HepG2 (cell line): Measurements from ENCODE around the gene ATF6. TPM values are rescaled to one million over a fixed set of nuclear protein-coding genes. Genes with fewer than 3 reads are reported as not detected.

ENCODE experiments used
- ATAC-seq: fragments of 200-7000 bp; cut with Tn5 transposase; 3 replicates; pipeline ENCODE4 v1.9.1; 2020; ENCODE audit warnings: mild to moderate bottlenecking, moderate library complexity
- BruUV-seq: library from RNA; stranded (reverse); fragments of 400-500 nt; replicated peaks from 2 replicates; lab custom pipeline; 2021; lab: Mats Ljungman, UMichigan
- CTCF ChIA-PET: fragments of 300-600 bp; formaldehyde crosslinking; extraction: SDS; loops from one replicate; lab custom pipeline; 2021; ENCODE audit warnings: low total read pairs, inconsistent platforms, low intra/inter-chr PET ratio; lab: Yijun Ruan, JAX
- POLR2A ChIA-PET: fragments of 350-600 bp; sonication (Branson Sonifier 250); formaldehyde crosslinking; loops from one replicate; lab custom pipeline; 2020; ENCODE audit warnings: antibody characterized with exemption, inconsistent platforms; lab: Yijun Ruan, JAX
- DNase-seq: peaks from one replicate; pipeline ENCODE4 v3.0.0-alpha.2; 2015; ENCODE audit warnings: low spot score
- FAIRE-seq: peaks from 3 replicates; lab custom pipeline; 2011; peaks lifted over from hg19 to GRCh38; lab: Jason Lieb, UNC
- H2AFZ ChIP-seq: one replicate; pipeline ENCODE4 v1.6.1; 2011; ENCODE audit warnings: low read length, inconsistent platforms
- H3K27ac ChIP-seq: fragments of 300-600 bp; 3 replicates; pipeline ENCODE4 v1.8.0; 2011; ENCODE audit warnings: mixed run types, mild to moderate bottlenecking, mixed read lengths, low read length, inconsistent platforms; ENCODE audit not compliant: insufficient read depth; ENCODE audit errors: extremely low read length
- H3K27me3 ChIP-seq, 2 experiments: fragments of 200-600 bp in 1 of 2; 2 replicates in 1 of 2; 3 replicates in 1 of 2; pipeline versions ENCODE4 v1.6.0 to v1.8.0; 2011; ENCODE audit warnings: low read length in 2 of 2, mild to moderate bottlenecking in 2 of 2, moderate library complexity in 2 of 2, inconsistent platforms in 1 of 2; ENCODE audit not compliant: insufficient read depth in 2 of 2, control insufficient read depth in 1 of 2
- H3K36me3 ChIP-seq, 2 experiments: fragments of 200-600 bp in 1 of 2; replicated peaks in 1 of 2; 2 replicates in 1 of 2; 3 replicates in 1 of 2; pipeline versions ENCODE4 v1.5.1 to v1.8.0; 2011; ENCODE audit warnings: low read length in 2 of 2, inconsistent platforms in 1 of 2; ENCODE audit not compliant: insufficient read depth in 2 of 2, control insufficient read depth in 1 of 2
- H3K4me1 ChIP-seq: 2 replicates; pipeline ENCODE4 v1.5.1; 2012; ENCODE audit warnings: low read length, inconsistent platforms; ENCODE audit not compliant: insufficient read depth
- H3K4me2 ChIP-seq: 2 replicates; pipeline ENCODE4 v1.6.0; 2011; ENCODE audit warnings: low read depth, low read length, inconsistent platforms
- H3K4me3 ChIP-seq, 3 experiments: fragments of 200-600 bp in 1 of 3; sonication (generic), shearing (Covaris generic) in 1 of 3; replicated peaks in 1 of 3; 2 replicates each; pipeline ENCODE4 v1.5.1; 2011 to 2016; ENCODE audit warnings: low read length in 3 of 3, inconsistent platforms in 2 of 3, low read depth in 2 of 3, mild to moderate bottlenecking in 2 of 3, control low read depth in 1 of 3, mixed read lengths in 1 of 3; ENCODE audit not compliant: insufficient read depth in 1 of 3
- H3K79me2 ChIP-seq: one replicate; pipeline ENCODE4 v1.6.1; 2011; ENCODE audit warnings: low read length, inconsistent platforms; ENCODE audit not compliant: insufficient read depth
- H3K9ac ChIP-seq: 2 replicates; pipeline ENCODE4 v1.6.0; 2011; ENCODE audit warnings: mild to moderate bottlenecking, low read depth, low read length, inconsistent platforms; ENCODE audit not compliant: insufficient read depth
- H3K9me3 ChIP-seq: 2 replicates; pipeline ENCODE4 v1.5.1; 2012; ENCODE audit warnings: mild to moderate bottlenecking, low read length
- H4K20me1 ChIP-seq: 2 replicates; pipeline ENCODE4 v1.6.0; 2011; ENCODE audit warnings: inconsistent platforms, mild to moderate bottlenecking, low read length, moderate library complexity; ENCODE audit not compliant: insufficient read depth
- AGO1 ChIP-seq: fragments of 200-400 bp; formaldehyde crosslinking; IDR thresholded peaks from 2 replicates; pipeline ENCODE4 v1.6.1; 2017; ENCODE audit warnings: mild to moderate bottlenecking, low read depth, low read length, moderate library complexity; ENCODE audit not compliant: poor library complexity, severe bottlenecking
- FOXJ3 ChIP-seq: sonication (generic); formaldehyde crosslinking; IDR thresholded peaks from 2 replicates; pipeline ENCODE4 v1.4.0; 2020; ENCODE audit warnings: missing genetic modification reagents, mild to moderate bottlenecking, borderline replicate concordance
- FOXK2 ChIP-seq: fragments of 450-650 bp; IDR thresholded peaks from 2 replicates; pipeline ENCODE4 v1.6.1; 2016
- HHEX ChIP-seq: IDR thresholded peaks from 2 replicates; pipeline ENCODE4 v1.6.1; 2016; ENCODE audit warnings: control low read depth
- JUN ChIP-seq: sonication (generic); formaldehyde crosslinking; IDR thresholded peaks from 2 replicates; pipeline ENCODE4 v1.4.0; 2020; ENCODE audit warnings: mild to moderate bottlenecking, missing genetic modification reagents
- NFE2L1 ChIP-seq: sonication (generic); formaldehyde crosslinking; IDR thresholded peaks from 2 replicates; pipeline ENCODE4 v1.4.0; 2020; ENCODE audit warnings: missing genetic modification reagents, mild to moderate bottlenecking, borderline replicate concordance
- NFIC ChIP-seq: IDR thresholded peaks from 2 replicates; pipeline ENCODE4 v1.6.1; 2012; ENCODE audit warnings: mild to moderate bottlenecking, low read length, inconsistent platforms
- NR2F1 ChIP-seq, 2 experiments: fragments of 450-650 bp in 1 of 2; formaldehyde crosslinking in 1 of 2; IDR thresholded peaks; 2 replicates each; pipeline versions ENCODE4 v1.5.0 to v1.6.1; 2016 to 2020; ENCODE audit warnings: mild to moderate bottlenecking in 1 of 2, missing compliant biosample characterization in 1 of 2, missing genetic modification reagents in 1 of 2, moderate library complexity in 1 of 2
- RNF2 ChIP-seq: fragments of 450-650 bp; conservative IDR thresholded peaks from 2 replicates; pipeline ENCODE4 v1.6.1; 2016; ENCODE audit warnings: low read depth
- SAFB2 ChIP-seq: sonication (generic); formaldehyde crosslinking; IDR thresholded peaks from 2 replicates; pipeline ENCODE4 v1.5.1; 2020; ENCODE audit warnings: missing genetic modification reagents, low read depth, mild to moderate bottlenecking, borderline replicate concordance
- TOE1 ChIP-seq: sonication (generic); formaldehyde crosslinking; IDR thresholded peaks from 2 replicates; pipeline ENCODE4 v1.4.0; 2020; ENCODE audit warnings: mild to moderate bottlenecking, missing genetic modification reagents
- ZBTB38 ChIP-seq: sonication (generic); formaldehyde crosslinking; IDR thresholded peaks from 2 replicates; pipeline ENCODE4 v1.5.1; 2020; ENCODE audit warnings: mild to moderate bottlenecking, missing genetic modification reagents
- ZNF382 ChIP-seq: sonication (generic); formaldehyde crosslinking; IDR thresholded peaks from 2 replicates; pipeline ENCODE4 v1.5.0; 2020; ENCODE audit warnings: missing genetic modification reagents, mild to moderate bottlenecking, borderline replicate concordance
- ZNF879 ChIP-seq: sonication (generic); formaldehyde crosslinking; IDR thresholded peaks from 2 replicates; pipeline ENCODE4 v1.8.1; 2023; ENCODE audit warnings: missing genetic modification reagents
- in situ Hi-C: cut with HindIII; loops from 2 replicates; pipeline ENCODE4 v1.10.0; 2017; ENCODE audit warnings: low pct_unique_long_range_greater_than_20kb; ENCODE audit not compliant: extremely low pct_ligation_motif_present
- intact Hi-C: fragments of 100-400 bp; cut with micrococcal nuclease; formaldehyde crosslinking; loops from one replicate; pipeline ENCODE4 v1.10.0; 2022; ENCODE audit not compliant: unreplicated experiment
- polyA plus RNA-seq, 8 experiments: library from polyadenylated mRNA; depleted of rRNA in 3 of 8; stranded (reverse) in 7 of 8; unstranded in 1 of 8; fragments of >200 nt; fragmentation: Illumina TruSeq in 4 of 8; extraction: Trizol in 4 of 8; gene quantifications; 2 replicates each; pipeline versions ENCODE4 v1.2.1 to v1.2.3, GENCODE V29; 2011 to 2016; ENCODE audit warnings: low read depth in 4 of 8, missing spikeins in 1 of 8, mixed read lengths in 1 of 8; ENCODE audit not compliant: insufficient read depth in 1 of 8
- total RNA-seq, 5 experiments: library from RNA; depleted of rRNA; stranded (reverse); fragments of >200 nt; fragmentation: Illumina TruSeq; extraction: Trizol; gene quantifications; 2 replicates each; pipeline ENCODE4 v1.2.3, GENCODE V29; 2016; ENCODE audit warnings: low read depth in 1 of 5
- TF ChIP-seq, protein P1 (sequence below): sonication (generic); formaldehyde crosslinking; IDR thresholded peaks from 2 replicates; pipeline ENCODE4 v1.9.0; 2021; ENCODE audit warnings: missing genetic modification reagents, mild to moderate bottlenecking, borderline replicate concordance
- TF ChIP-seq, protein P2 (sequence below): IDR thresholded peaks from 2 replicates; pipeline ENCODE4 v1.6.1; 2018; ENCODE audit warnings: missing genetic modification reagents
- TF ChIP-seq, protein P3 (sequence below): sonication (generic); formaldehyde crosslinking; IDR thresholded peaks from 2 replicates; pipeline ENCODE4 v1.4.0; 2020; ENCODE audit warnings: missing genetic modification reagents, borderline replicate concordance
- TF ChIP-seq, protein P4 (sequence below): sonication (generic); formaldehyde crosslinking; conservative IDR thresholded peaks from 2 replicates; pipeline ENCODE4 v1.4.0; 2020; ENCODE audit warnings: missing genetic modification reagents

The ATF6 gene
- total and polyA plus RNA-seq, 2 of the 13 experiments (the other 11 are each of a cell fraction or from before 2014, with no cell fraction given), result 13.2 to 14.5 TPM

DNA sequence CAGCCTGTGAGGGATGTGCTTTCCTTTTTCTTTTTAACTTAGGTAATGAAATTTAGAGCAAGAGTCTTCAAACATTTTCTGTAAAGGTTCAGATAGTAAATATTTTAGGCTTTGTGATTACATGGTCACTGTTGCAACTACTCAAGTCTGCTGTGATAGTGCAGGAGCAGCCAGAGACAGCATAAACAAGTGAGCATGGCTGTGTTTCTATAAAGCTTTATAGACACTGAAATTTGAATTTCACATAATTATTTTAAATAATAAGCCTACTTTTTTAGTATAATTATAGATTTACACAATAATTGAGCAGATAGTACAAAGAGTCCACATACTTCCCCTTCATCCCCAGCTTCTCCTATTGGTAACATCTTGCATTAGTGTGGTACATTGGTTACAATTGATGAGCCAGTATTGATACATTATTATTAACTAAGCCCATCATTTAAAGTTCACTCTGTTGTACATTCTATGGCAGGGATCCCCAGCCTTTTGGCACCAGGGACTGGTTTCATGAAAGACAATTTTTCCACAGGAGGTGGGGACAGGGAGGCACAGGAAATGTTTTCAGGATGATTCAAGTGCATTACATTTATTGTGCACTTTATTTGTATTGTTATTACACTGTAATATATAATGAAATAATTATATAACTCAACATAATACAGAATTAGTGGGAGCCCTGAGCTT is 3.0 kb downstream of the ATF6 start:
- POLR2A ChIA-PET, result no interaction called here
- in situ Hi-C loops, result no loop called here
- TF ChIP-seq JUN (CRISPR knock-in tag), result no peak
- no peak for TF ChIP-seq TOE1 (CRISPR knock-in tag)
- no peak for TF ChIP-seq NR2F1 (CRISPR knock-in tag; IDR thresholded peaks at IDR 0.05)
- TF ChIP-seq NFIC, result no peak
- no peak for TF ChIP-seq SAFB2 (CRISPR knock-in tag)
- no peak for TF ChIP-seq ZNF382
- no peak for TF ChIP-seq RNF2
- TF ChIP-seq HHEX (CRISPR knock-in tag), result no peak
- TF ChIP-seq FOXJ3 (CRISPR knock-in tag), result no peak
- TF ChIP-seq FOXK2, result no peak
- TF ChIP-seq, protein P1, sequence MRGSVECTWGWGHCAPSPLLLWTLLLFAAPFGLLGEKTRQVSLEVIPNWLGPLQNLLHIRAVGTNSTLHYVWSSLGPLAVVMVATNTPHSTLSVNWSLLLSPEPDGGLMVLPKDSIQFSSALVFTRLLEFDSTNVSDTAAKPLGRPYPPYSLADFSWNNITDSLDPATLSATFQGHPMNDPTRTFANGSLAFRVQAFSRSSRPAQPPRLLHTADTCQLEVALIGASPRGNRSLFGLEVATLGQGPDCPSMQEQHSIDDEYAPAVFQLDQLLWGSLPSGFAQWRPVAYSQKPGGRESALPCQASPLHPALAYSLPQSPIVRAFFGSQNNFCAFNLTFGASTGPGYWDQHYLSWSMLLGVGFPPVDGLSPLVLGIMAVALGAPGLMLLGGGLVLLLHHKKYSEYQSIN (CRISPR knock-in tag), result no peak
- TF ChIP-seq, protein P2, sequence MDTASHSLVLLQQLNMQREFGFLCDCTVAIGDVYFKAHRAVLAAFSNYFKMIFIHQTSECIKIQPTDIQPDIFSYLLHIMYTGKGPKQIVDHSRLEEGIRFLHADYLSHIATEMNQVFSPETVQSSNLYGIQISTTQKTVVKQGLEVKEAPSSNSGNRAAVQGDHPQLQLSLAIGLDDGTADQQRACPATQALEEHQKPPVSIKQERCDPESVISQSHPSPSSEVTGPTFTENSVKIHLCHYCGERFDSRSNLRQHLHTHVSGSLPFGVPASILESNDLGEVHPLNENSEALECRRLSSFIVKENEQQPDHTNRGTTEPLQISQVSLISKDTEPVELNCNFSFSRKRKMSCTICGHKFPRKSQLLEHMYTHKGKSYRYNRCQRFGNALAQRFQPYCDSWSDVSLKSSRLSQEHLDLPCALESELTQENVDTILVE (CRISPR knock-in tag), result no peak
- TF ChIP-seq NFE2L1 (CRISPR knock-in tag), result no peak
- TF ChIP-seq AGO1, result no peak
- TF ChIP-seq, protein P3, sequence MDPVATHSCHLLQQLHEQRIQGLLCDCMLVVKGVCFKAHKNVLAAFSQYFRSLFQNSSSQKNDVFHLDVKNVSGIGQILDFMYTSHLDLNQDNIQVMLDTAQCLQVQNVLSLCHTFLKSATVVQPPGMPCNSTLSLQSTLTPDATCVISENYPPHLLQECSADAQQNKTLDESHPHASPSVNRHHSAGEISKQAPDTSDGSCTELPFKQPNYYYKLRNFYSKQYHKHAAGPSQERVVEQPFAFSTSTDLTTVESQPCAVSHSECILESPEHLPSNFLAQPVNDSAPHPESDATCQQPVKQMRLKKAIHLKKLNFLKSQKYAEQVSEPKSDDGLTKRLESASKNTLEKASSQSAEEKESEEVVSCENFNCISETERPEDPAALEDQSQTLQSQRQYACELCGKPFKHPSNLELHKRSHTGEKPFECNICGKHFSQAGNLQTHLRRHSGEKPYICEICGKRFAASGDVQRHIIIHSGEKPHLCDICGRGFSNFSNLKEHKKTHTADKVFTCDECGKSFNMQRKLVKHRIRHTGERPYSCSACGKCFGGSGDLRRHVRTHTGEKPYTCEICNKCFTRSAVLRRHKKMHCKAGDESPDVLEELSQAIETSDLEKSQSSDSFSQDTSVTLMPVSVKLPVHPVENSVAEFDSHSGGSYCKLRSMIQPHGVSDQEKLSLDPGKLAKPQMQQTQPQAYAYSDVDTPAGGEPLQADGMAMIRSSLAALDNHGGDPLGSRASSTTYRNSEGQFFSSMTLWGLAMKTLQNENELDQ (CRISPR knock-in tag), result no peak
- no peak for TF ChIP-seq ZNF879 (CRISPR knock-in tag)
- TF ChIP-seq ZBTB38 (CRISPR knock-in tag), result no peak
- TF ChIP-seq, protein P4, sequence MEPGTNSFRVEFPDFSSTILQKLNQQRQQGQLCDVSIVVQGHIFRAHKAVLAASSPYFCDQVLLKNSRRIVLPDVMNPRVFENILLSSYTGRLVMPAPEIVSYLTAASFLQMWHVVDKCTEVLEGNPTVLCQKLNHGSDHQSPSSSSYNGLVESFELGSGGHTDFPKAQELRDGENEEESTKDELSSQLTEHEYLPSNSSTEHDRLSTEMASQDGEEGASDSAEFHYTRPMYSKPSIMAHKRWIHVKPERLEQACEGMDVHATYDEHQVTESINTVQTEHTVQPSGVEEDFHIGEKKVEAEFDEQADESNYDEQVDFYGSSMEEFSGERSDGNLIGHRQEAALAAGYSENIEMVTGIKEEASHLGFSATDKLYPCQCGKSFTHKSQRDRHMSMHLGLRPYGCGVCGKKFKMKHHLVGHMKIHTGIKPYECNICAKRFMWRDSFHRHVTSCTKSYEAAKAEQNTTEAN (CRISPR knock-in tag), result no peak

More for the DNA sequence above, 3.0 kb downstream of the ATF6 start:
- Histone ChIP-seq H4K20me1 (no peaks in the 10 kb centered on the region; the same call in 1 of the 2 replicates), H2AFZ (no peak overlapping the region), H3K4me2 (no peak overlapping the region), H3K27ac (no peak overlapping the region), H3K79me2 (peaks cover 48% of the 10 kb centered on the region), H3K9me3 (no peaks in the 10 kb centered on the region), H3K36me3 (no peaks in the 10 kb centered on the region), H3K4me1 (peaks cover 20% of the 10 kb centered on the region), H3K9ac (no peak overlapping the region), H3K27me3 (no peaks in the 10 kb centered on the region; a peak in 1 of 5 replicates), H3K4me3 (no peak overlapping the region)
- CTCF ChIA-PET, result no interaction called here
- DNase-seq, result no peak
- ATAC-seq, result no peak
- BruUV-seq, result no TSS peak
- intact Hi-C loops, result no loop called here
- FAIRE-seq, result no peak
